Thyroid gland (tissue), 4 donors: ENCODE data around the gene IL34.

Experiments
- POLR2A ChIP-seq, 2 donors: fragments of 450-650 bp; IDR thresholded peaks; one replicate each; pipeline ENCODE4 v1.6.1; 2017; ENCODE audit warnings: antibody characterized with exemption in 2 of 2, mild to moderate bottlenecking in 2 of 2, moderate library complexity in 1 of 2
- TF ChIP-seq, protein P1 (sequence below), 6 experiments: fragments of 200-600 bp in 3 of 6; fragments of 450-650 bp in 3 of 6; sonication (generic) in 3 of 6; IDR thresholded peaks; one replicate each; pipeline ENCODE4 v1.5.1; 2016 to 2019; ENCODE audit warnings: antibody characterized with exemption in 6 of 6, mild to moderate bottlenecking in 2 of 6, inconsistent platforms in 1 of 6, moderate library complexity in 1 of 6

DNA sequence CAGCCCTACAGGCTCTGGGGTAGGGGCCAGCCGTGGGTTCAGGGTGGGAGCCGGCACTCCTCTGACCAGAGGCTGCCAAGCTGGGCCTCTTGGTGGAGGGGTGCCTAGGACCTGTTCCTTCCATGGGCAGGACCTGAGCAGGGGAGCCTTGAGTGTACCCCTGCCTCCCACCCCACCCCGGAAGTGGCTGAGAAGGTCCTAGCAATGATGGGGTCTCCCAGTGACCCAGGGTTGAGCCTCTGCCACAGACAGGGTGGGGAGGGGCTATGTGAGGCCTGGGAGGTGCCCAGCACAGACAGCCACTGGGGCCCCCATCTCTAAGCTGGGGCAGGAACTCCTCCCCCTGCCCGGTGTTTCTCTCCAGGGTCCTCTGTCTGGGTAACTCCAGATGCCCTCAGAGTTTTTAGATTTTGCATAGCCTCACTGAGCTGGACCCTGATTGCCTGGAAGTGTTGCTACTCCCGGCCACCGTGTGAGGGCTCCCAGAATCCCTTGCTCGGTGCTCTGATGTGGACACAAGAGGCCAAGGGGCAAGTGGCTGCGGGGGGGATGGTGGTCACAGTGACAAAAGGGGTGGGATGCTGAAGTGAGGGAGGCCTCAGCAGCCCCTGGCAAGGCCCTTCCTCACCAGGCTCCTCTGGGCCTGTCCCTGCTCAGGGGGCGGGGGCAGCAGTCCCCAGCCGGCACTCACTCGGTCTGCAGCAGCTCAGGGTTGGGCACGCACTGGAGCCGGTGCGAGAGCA, 45.9 kb downstream of the IL34 start:
- TF ChIP-seq, protein P1, sequence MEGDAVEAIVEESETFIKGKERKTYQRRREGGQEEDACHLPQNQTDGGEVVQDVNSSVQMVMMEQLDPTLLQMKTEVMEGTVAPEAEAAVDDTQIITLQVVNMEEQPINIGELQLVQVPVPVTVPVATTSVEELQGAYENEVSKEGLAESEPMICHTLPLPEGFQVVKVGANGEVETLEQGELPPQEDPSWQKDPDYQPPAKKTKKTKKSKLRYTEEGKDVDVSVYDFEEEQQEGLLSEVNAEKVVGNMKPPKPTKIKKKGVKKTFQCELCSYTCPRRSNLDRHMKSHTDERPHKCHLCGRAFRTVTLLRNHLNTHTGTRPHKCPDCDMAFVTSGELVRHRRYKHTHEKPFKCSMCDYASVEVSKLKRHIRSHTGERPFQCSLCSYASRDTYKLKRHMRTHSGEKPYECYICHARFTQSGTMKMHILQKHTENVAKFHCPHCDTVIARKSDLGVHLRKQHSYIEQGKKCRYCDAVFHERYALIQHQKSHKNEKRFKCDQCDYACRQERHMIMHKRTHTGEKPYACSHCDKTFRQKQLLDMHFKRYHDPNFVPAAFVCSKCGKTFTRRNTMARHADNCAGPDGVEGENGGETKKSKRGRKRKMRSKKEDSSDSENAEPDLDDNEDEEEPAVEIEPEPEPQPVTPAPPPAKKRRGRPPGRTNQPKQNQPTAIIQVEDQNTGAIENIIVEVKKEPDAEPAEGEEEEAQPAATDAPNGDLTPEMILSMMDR (IDR thresholded peaks at IDR 0.05), result no peak
- TF ChIP-seq POLR2A (IDR thresholded peaks at IDR 0.05), result no peak
